ENCODE data around the gene GREM2.

GREM2 gene

GRCh38 chr1:240611619-240612480 lies at the start of gene GREM2:
Gene GREM2 (minus strand): TSS chr1:240612155. CDS start chr1:240493475, 118,680 bp downstream.
- FAIRE-seq = no peak

GRCh38 chr1:240658312-240658960 lies 46.5 kb upstream of the GREM2 start:
- no peak for FAIRE-seq

- FAIRE-seq = no peak
Observed at GRCh38 chr1:240656531-240656930, 44.6 kb upstream of the GREM2 start.

GRCh38 chr1:240652961-240653409 lies 41.0 kb upstream of the GREM2 start:
- no peak for FAIRE-seq

- FAIRE-seq = no peak
Observed at GRCh38 chr1:240652549-240652948, 40.6 kb upstream of the GREM2 start.

GRCh38 chr1:240650877-240651276 lies 38.9 kb upstream of the GREM2 start:
- no peak for FAIRE-seq

- FAIRE-seq = no peak
Observed at GRCh38 chr1:240649733-240650721, 38.1 kb upstream of the GREM2 start.

GRCh38 chr1:240646571-240647240 lies 34.8 kb upstream of the GREM2 start:
- FAIRE-seq = no peak

GRCh38 chr1:240644732-240645131 lies 32.8 kb upstream of the GREM2 start:
- FAIRE-seq = no peak

GRCh38 chr1:240635466-240636256 lies 23.7 kb upstream of the GREM2 start:
- FAIRE-seq = no peak

GRCh38 chr1:240630409-240630808 lies 18.5 kb upstream of the GREM2 start:
- no peak for FAIRE-seq

GRCh38 chr1:240621249-240621648 lies 9.3 kb upstream of the GREM2 start:
- FAIRE-seq = no peak

- no peak for FAIRE-seq
Observed at GRCh38 chr1:240619906-240620621, 8.1 kb upstream of the GREM2 start.

- no peak for FAIRE-seq
Observed at GRCh38 chr1:240619357-240619756, 7.4 kb upstream of the GREM2 start.

- FAIRE-seq = no peak
Observed at GRCh38 chr1:240618946-240619345, 7.0 kb upstream of the GREM2 start.

GRCh38 chr1:240616018-240616417 lies 4.1 kb upstream of the GREM2 start:
- FAIRE-seq = no peak

- no peak for FAIRE-seq
Observed at GRCh38 chr1:240613356-240614142, 1.6 kb upstream of the GREM2 start.

- FAIRE-seq = no peak
Observed at GRCh38 chr1:240612811-240613210, 856 bp upstream of the GREM2 start.

GRCh38 chr1:240611228-240611618 lies 732 bp downstream of the GREM2 start:
- FAIRE-seq = no peak

GRCh38 chr1:240610636-240611035 lies 1.3 kb downstream of the GREM2 start:
- FAIRE-seq = no peak
